DOHH2 (cell line): Measurements from ENCODE around the gene GCGR.

Experiments
- H3F3A ChIP-seq: fragments of 200-600 bp; sonication (generic), shearing (Covaris generic); 2 replicates; pipeline ENCODE4 v1.6.0; 2016; ENCODE audit warnings: antibody characterized with exemption, mild to moderate bottlenecking; ENCODE audit not compliant: control insufficient read depth, insufficient read depth
- H3K27ac ChIP-seq: fragments of 200-600 bp; sonication (generic); 2 replicates; pipeline ENCODE4 v1.5.1; 2014; ENCODE audit warnings: low read depth, mild to moderate bottlenecking, low read length, moderate library complexity
- H3K27me3 ChIP-seq: fragments of 200-600 bp; sonication (generic); 2 replicates; pipeline ENCODE4 v1.6.1; 2014; ENCODE audit warnings: mild to moderate bottlenecking, low read length, mixed read lengths; ENCODE audit not compliant: control insufficient read depth
- H3K36me3 ChIP-seq: fragments of 200-600 bp; sonication (generic); 2 replicates; pipeline ENCODE4 v1.6.1; 2014; ENCODE audit warnings: mild to moderate bottlenecking, low read length, moderate library complexity, mixed read lengths; ENCODE audit not compliant: control insufficient read depth
- H3K4me1 ChIP-seq: fragments of 200-600 bp; sonication (generic); 2 replicates; pipeline ENCODE4 v1.6.1; 2014; ENCODE audit warnings: mild to moderate bottlenecking, low read length, mixed read lengths; ENCODE audit not compliant: control insufficient read depth
- H3K4me2 ChIP-seq: fragments of 200-600 bp; sonication (generic); 2 replicates; pipeline ENCODE4 v1.6.0; 2014; ENCODE audit warnings: mild to moderate bottlenecking, low read length, moderate library complexity
- H3K4me3 ChIP-seq: fragments of 200-600 bp; sonication (generic); 2 replicates; pipeline ENCODE4 v1.5.1; 2014; ENCODE audit warnings: mild to moderate bottlenecking, low read length, mixed read lengths
- H3K79me2 ChIP-seq: fragments of 200-600 bp; sonication (generic); 2 replicates; pipeline ENCODE4 v1.6.1; 2014; ENCODE audit warnings: mild to moderate bottlenecking, low read length, mixed read lengths; ENCODE audit not compliant: control insufficient read depth
- H3K9me2 ChIP-seq: fragments of 200-600 bp; sonication (generic); replicated peaks from 2 replicates; pipeline ENCODE4 v1.6.1; 2014; ENCODE audit warnings: mild to moderate bottlenecking, low read length, mixed read lengths; ENCODE audit not compliant: control insufficient read depth
- H3K9me3 ChIP-seq: fragments of 200-600 bp; sonication (generic); 2 replicates; pipeline ENCODE4 v1.6.1; 2014; ENCODE audit warnings: antibody characterized with exemption, low read length, mixed read lengths; ENCODE audit not compliant: control insufficient read depth, insufficient read depth
- H4K20me1 ChIP-seq: fragments of 200-600 bp; sonication (generic); 2 replicates; pipeline ENCODE4 v1.6.0; 2014; ENCODE audit warnings: low read depth, mild to moderate bottlenecking, antibody characterized with exemption, low read length, moderate library complexity; ENCODE audit not compliant: control insufficient read depth, insufficient read depth
- CTCF ChIP-seq: fragments of 200-600 bp; sonication (generic); IDR thresholded peaks from one replicate; pipeline ENCODE4 v1.5.1; 2014; ENCODE audit warnings: antibody characterized with exemption, mild to moderate bottlenecking, low read depth, low read length; ENCODE audit not compliant: poor library complexity, severe bottlenecking
- EZH2phosphoT487 ChIP-seq: fragments of 200-600 bp; sonication (generic); IDR thresholded peaks from 2 replicates; pipeline ENCODE4 v1.6.1; 2017; ENCODE audit warnings: borderline replicate concordance, mild to moderate bottlenecking, antibody characterized with exemption, low read length, moderate library complexity, mixed read lengths

GCGR gene

DNA sequence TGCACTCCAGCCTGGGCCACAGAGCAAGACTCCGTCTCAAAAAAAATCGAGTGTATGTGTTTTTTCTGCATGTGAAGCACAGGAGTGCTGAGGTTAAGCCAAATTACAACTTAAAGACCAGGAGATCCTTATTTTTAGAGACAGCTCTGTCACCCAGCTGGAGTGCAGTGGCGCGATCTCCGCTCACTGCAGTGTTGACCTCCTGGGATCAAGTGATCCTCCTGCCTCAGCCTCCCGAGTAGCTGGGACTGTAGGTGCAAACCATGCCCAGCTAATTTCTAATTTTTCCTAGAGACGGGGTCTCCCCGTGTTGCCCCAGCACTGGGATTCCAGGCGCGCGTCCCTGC is 38.4 kb downstream of the GCGR start:
- Histone ChIP-seq H3K27ac (no peak overlapping the region), H3K79me2 (no peaks in the 10 kb centered on the region), H3K4me3 (no peak overlapping the region), H3K4me2 (no peak overlapping the region), H3K4me1 (no peaks in the 10 kb centered on the region), H3K9me2 (no peaks in the 10 kb centered on the region), H3K27me3 (no peaks in the 10 kb centered on the region), H3F3A (0 out of 2 replicates have a peak, but pooled peaks cover 2% of the 10 kb centered on the region), H4K20me1 (no peaks in the 10 kb centered on the region), H3K9me3 (no peaks in the 10 kb centered on the region), H3K36me3 (peaks cover 49% of the 10 kb centered on the region)
- no peak for TF ChIP-seq EZH2phosphoT487
- TF ChIP-seq CTCF = no peak

DNA sequence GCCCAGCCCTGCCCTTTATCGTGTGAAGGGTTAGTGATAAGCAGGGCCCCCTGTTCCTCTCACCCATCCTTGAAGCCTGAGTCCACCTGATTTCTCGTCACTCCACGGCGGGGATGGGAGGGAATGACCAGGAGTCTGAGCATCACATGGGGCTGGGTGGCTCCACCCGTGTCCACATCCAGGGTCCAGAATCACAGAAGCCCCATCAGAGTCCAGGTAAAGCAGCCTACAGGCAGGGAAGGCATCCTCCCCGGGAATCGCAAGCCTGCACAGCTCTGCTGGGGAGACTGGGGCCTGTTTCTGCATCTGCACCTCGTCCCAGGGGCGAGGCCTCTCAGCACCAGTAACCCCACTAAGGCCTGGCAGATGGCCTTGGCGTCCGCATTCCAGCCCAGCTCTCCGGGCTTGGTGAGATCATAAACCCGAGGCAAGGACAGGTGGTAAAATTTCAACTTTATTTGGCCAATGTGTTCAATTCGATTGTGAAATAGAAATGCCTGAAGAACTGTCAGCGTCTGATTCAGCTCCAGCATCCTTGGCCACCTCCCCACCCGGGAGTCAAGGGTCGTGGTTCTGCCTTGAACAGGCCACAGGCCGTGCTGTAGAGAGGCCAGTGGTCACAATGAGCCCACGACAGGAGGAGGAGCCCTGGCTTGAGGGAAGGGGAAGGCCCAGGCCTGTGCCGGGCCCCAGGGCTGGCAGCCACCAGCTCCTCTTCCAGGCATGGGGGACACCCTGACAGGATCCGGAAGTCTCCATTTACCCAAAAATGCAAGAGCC is 39.0 kb downstream of the GCGR start:
- Histone ChIP-seq H3F3A (0 out of 2 replicates have a peak, but pooled peaks cover 2% of the 10 kb centered on the region), H3K27me3 (no peaks in the 10 kb centered on the region), H3K4me3 (no peak overlapping the region), H3K27ac (no peak overlapping the region), H3K4me1 (no peaks in the 10 kb centered on the region), H3K9me2 (no peaks in the 10 kb centered on the region), H3K4me2 (no peak overlapping the region), H3K9me3 (no peaks in the 10 kb centered on the region), H3K36me3 (peaks cover 51% of the 10 kb centered on the region), H4K20me1 (no peaks in the 10 kb centered on the region), H3K79me2 (no peaks in the 10 kb centered on the region)
- TF ChIP-seq EZH2phosphoT487 = no peak
- TF ChIP-seq CTCF = no peak

DNA sequence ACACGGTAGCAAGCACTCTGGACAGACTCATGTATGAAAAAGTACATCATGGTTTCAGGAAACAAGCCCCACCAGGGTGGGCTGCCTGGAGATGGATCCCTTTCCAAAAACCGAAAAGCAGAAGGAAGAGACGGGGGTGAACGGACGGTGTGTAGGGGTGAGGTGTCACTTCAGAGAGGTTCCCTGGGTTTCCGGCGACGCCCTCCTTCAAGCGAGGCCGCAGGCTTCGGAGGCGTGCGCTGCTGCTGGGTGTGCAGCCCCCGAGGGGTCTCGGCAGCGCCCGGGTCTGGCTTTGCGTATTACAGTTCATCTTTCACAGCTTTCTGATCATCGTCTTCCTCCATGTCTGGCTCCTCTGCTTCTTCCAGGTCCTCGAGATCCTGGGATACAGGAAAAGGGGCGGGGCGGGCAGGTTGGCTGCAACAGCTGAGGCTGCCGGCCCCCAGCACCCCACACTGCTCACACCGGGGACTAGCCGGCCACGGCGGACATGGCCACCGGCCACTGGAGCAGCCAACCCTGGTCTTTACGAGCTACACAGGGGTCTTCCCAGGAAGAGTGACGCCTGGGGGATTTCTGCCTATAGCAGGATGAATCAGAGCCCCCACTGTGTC is 39.9 kb downstream of the GCGR start:
- Histone ChIP-seq H3K79me2 (no peaks in the 10 kb centered on the region), H3K27ac (no peak overlapping the region), H3K36me3 (peaks cover 55% of the 10 kb centered on the region), H3F3A (0 out of 2 replicates have a peak, but pooled peaks cover 2% of the 10 kb centered on the region), H3K9me2 (no peaks in the 10 kb centered on the region), H4K20me1 (no peaks in the 10 kb centered on the region), H3K27me3 (no peaks in the 10 kb centered on the region), H3K4me2 (no peak overlapping the region), H3K4me1 (no peaks in the 10 kb centered on the region), H3K9me3 (no peaks in the 10 kb centered on the region), H3K4me3 (no peak overlapping the region)
- no peak for TF ChIP-seq CTCF
- TF ChIP-seq EZH2phosphoT487 = no peak
